ENCODE data around the gene HTR2A. TPM values are rescaled to one million over a fixed set of nuclear protein-coding genes. Genes with fewer than 3 reads are reported as not detected.

Gene HTR2A
- total RNA-seq, 1 experiment from 2014 or later: not detected

DNA sequence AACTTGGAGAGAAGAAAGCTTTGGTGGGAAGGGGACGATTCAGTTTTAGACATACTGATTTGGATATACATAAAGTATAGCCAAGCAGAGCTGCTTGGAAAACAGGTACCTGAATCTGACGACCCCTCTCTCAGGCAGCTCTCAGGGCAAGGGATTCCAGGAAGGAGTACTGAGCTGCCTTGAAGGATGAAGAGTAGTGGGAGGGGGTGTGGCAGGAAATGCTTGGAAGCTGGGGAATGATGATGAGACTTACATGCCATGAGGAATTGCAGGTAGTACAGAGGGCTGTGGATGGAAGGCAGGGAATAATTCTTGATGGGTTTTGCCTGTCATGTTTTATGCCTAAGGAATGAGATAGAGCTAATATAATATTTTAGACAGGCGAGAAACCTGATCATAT lies 38.7 kb downstream of the HTR2A start (continued):
- TF ChIP-seq ZBTB33 (IDR thresholded peaks at IDR 0.05; ENCODE audit: extremely low read depth, insufficient replicate concordance, low read length) (no peak), POLR2AphosphoS5 (IDR thresholded peaks at IDR 0.05; ENCODE audit: low read depth, low read length) (no peak), SIN3A (IDR thresholded peaks at IDR 0.05; ENCODE audit: low read depth) (no peak)

GRCh38 chr13:46855664-46856063 lies 41.2 kb downstream of the HTR2A start:
- no peak overlapping the region for H3K9ac ChIP-seq (ENCODE audit: low read length)
- no peak overlapping the region for H3K4me2 ChIP-seq (ENCODE audit: low read length)
- H4K20me1 ChIP-seq (ENCODE audit: insufficient read depth): no peaks in the 10 kb centered on the region
- H3K9me3 ChIP-seq (ENCODE audit: control insufficient read depth in 1 of 2, insufficient read depth in 1 of 2, low read depth in 1 of 2, low read length in 2 of 2): no peaks in the 10 kb centered on the region
- H2AFZ ChIP-seq (ENCODE audit: low read depth, low read length, poor library complexity, severe bottlenecking): no peak overlapping the region
- no peaks in the 10 kb centered on the region for H3K4me1 ChIP-seq (ENCODE audit: control insufficient read depth in 1 of 2, insufficient read depth in 2 of 2, low read length in 2 of 2)
- no peak overlapping the region for H3K27ac ChIP-seq (ENCODE audit: low read depth, low read length)
- no peaks in the 10 kb centered on the region for H3K9me2 ChIP-seq (ENCODE audit: insufficient read depth)
- RAD21 ChIA-PET (ENCODE audit: low non-redundant PET in 1 of 2, low total read pairs in 2 of 2, uncharacterized antibody in 2 of 2, unreplicated experiment in 2 of 2): no interaction called here
- no TSS peak for BruUV-seq (replicated peaks)
- CTCF ChIA-PET: no interaction called here
- ATAC-seq (no peak), DNase-seq (ENCODE audit: low read depth, low spot score) (no peak)
- H3K36me3 ChIP-seq (ENCODE audit: control insufficient read depth in 1 of 2, insufficient read depth in 2 of 2, low read length in 2 of 2): no peaks in the 10 kb centered on the region
- intact Hi-C loops (cut with micrococcal nuclease): no loop called here
- peaks cover 84% of the 10 kb centered on the region for H3K27me3 ChIP-seq (ENCODE audit: insufficient read depth, low read length)
- no peaks in the 10 kb centered on the region for H3K79me2 ChIP-seq (ENCODE audit: insufficient read depth, low read length)
- POLR2A ChIA-PET: no interaction called here
- no peak overlapping the region for H3K4me3 ChIP-seq (replicated peaks in 1 of 2; ENCODE audit: low read depth in 1 of 2, low read length in 2 of 2)
- TF ChIP-seq ZBTB33 (IDR thresholded peaks at IDR 0.05; ENCODE audit: extremely low read depth, insufficient replicate concordance, low read length) (no peak), REST (IDR thresholded peaks at IDR 0.05; ENCODE audit: low read depth) (no peak), TCF7L2 (IDR thresholded peaks at IDR 0.05; ENCODE audit: borderline replicate concordance, extremely low read depth, insufficient read depth, insufficient read length) (no peak), YY1 (IDR thresholded peaks at IDR 0.05; ENCODE audit: extremely low read depth, insufficient replicate concordance, low read depth, low read length) (no peak), SIN3A (IDR thresholded peaks at IDR 0.05; ENCODE audit: low read depth) (no peak), CBX3 (IDR thresholded peaks at IDR 0.05; ENCODE audit: low read depth) (no peak), FOSL1 (IDR thresholded peaks at IDR 0.05; ENCODE audit: low read depth) (no peak), ZFX (IDR thresholded peaks at IDR 0.05) (no peak), ZNF274 (IDR thresholded peaks at IDR 0.05; ENCODE audit: low read depth, low read length) (no peak), POLR2A (IDR thresholded peaks at IDR 0.05; ENCODE audit: borderline replicate concordance, extremely low read depth, insufficient read depth, insufficient read length) (no peak), SRF (IDR thresholded peaks at IDR 0.05; ENCODE audit: low read depth) (no peak), EZH2 (IDR thresholded peaks at IDR 0.05) (no peak), ATF3 (IDR thresholded peaks at IDR 0.05) (no peak), RAD21 (IDR thresholded peaks at IDR 0.05; ENCODE audit: low read depth) (no peak), SP1 (IDR thresholded peaks at IDR 0.05; ENCODE audit: low read depth) (no peak)
